Tibial artery (tissue), 4 donors: ENCODE measurements around the gene PALLD.

Experiments
- DNase-seq, 2 donors: peaks; one replicate each; pipeline ENCODE4 v3.0.0-alpha.2; 2019
- H3K27ac ChIP-seq, 2 donors: fragments of 200-600 bp; sonication (generic) in 1 of 2; 1 replicate in 1 of 2; 2 replicates in 1 of 2; pipeline ENCODE4 v1.5.1; 2018 to 2019; ENCODE audit warnings: mild to moderate bottlenecking in 1 of 2
- H3K27me3 ChIP-seq, 2 donors: fragments of 200-600 bp; sonication (generic) in 1 of 2; one replicate each; pipeline versions ENCODE4 v1.5.1 to v1.6.0; 2016 to 2019
- H3K36me3 ChIP-seq, 3 donors: fragments of 200-600 bp; sonication (generic) in 2 of 3; one replicate each; pipeline ENCODE4 v1.5.1; 2016 to 2019; ENCODE audit warnings: mild to moderate bottlenecking in 2 of 3
- H3K4me1 ChIP-seq, 4 donors: fragments of 200-600 bp; sonication (generic) in 2 of 4; 1 replicate in 3 of 4; 2 replicates in 1 of 4; pipeline ENCODE4 v1.5.1; 2016 to 2019
- H3K4me3 ChIP-seq, 2 donors: fragments of 200-600 bp; sonication (generic) in 1 of 2; 1 replicate in 1 of 2; 2 replicates in 1 of 2; pipeline ENCODE4 v1.5.1; 2018 to 2019; ENCODE audit warnings: mild to moderate bottlenecking in 2 of 2
- H3K9me3 ChIP-seq, 3 donors: fragments of 200-600 bp; sonication (generic) in 1 of 3; one replicate each; pipeline ENCODE4 v1.5.1; 2016 to 2019
- CTCF ChIP-seq, 2 experiments: fragments of 200-600 bp in 1 of 2; fragments of 450-650 bp in 1 of 2; IDR thresholded peaks; one replicate each; pipeline ENCODE4 v1.5.1; 2017 to 2019; ENCODE audit warnings: antibody characterized with exemption in 2 of 2, mild to moderate bottlenecking in 1 of 2, moderate library complexity in 1 of 2
- intact Hi-C: fragments of 100-400 bp; cut with DNase I; formaldehyde crosslinking; loops from one replicate; pipeline ENCODE4 v1.15.0; 2023; ENCODE audit warnings: low total_unique reads

PALLD gene

GRCh38 chr4:168605411-168605810 lies 108.6 kb downstream of the PALLD start:
- Histone ChIP-seq H3K27me3 (no peaks in the 10 kb centered on the region), H3K9me3 (no peaks in the 10 kb centered on the region), H3K36me3 (no peaks in the 10 kb centered on the region), H3K27ac (peak overlapping the region in 1 of 2 donors; percentile 40), H3K4me1 (peaks cover 0 to 16% (median 7%) of the 10 kb centered on the region in 4 donors), H3K4me3 (no peak overlapping the region)
- intact Hi-C loops = no loop called here
- TF ChIP-seq CTCF (IDR thresholded peaks at IDR 0.05) = no peak
- no peak for DNase-seq

- H3K4me1 ChIP-seq = peaks cover 0 to 18% (median 7%) of the 10 kb centered on the region in 4 donors
- H3K27ac ChIP-seq = no peak overlapping the region
- DNase-seq = no peak
- intact Hi-C loops = no loop called here
- H3K4me3 ChIP-seq = no peak overlapping the region
- no peaks in the 10 kb centered on the region for H3K9me3 ChIP-seq
- no peaks in the 10 kb centered on the region for H3K36me3 ChIP-seq
- no peak for TF ChIP-seq CTCF (IDR thresholded peaks at IDR 0.05)
- no peaks in the 10 kb centered on the region for H3K27me3 ChIP-seq
Measured at GRCh38 chr4:168607215-168607614, 110.4 kb downstream of the PALLD start.

GRCh38 chr4:168608771-168609170 lies 111.9 kb downstream of the PALLD start:
- Histone ChIP-seq H3K36me3 (no peaks in the 10 kb centered on the region), H3K27me3 (no peaks in the 10 kb centered on the region), H3K4me1 (peaks cover 0 to 30% (median 13%) of the 10 kb centered on the region in 4 donors), H3K4me3 (no peak overlapping the region), H3K27ac (no peak overlapping the region), H3K9me3 (no peaks in the 10 kb centered on the region)
- no peak for DNase-seq
- intact Hi-C loops = no loop called here
- TF ChIP-seq CTCF (IDR thresholded peaks at IDR 0.05) = no peak

- no peak for TF ChIP-seq CTCF (IDR thresholded peaks at IDR 0.05)
- Histone ChIP-seq H3K27me3 (no peaks in the 10 kb centered on the region), H3K27ac (no peak overlapping the region), H3K4me1 (peaks cover 0 to 26% (median 13%) of the 10 kb centered on the region in 4 donors), H3K9me3 (no peaks in the 10 kb centered on the region), H3K36me3 (no peaks in the 10 kb centered on the region), H3K4me3 (no peak overlapping the region)
- DNase-seq = no peak
- intact Hi-C loops = no loop called here
Measured at GRCh38 chr4:168609369-168609768, 112.5 kb downstream of the PALLD start.

- Histone ChIP-seq H3K36me3 (no peaks in the 10 kb centered on the region), H3K27me3 (no peaks in the 10 kb centered on the region), H3K27ac (no peak overlapping the region), H3K4me3 (no peak overlapping the region), H3K9me3 (no peaks in the 10 kb centered on the region), H3K4me1 (peaks cover 0 to 29% (median 16%) of the 10 kb centered on the region in 4 donors)
- no peak for DNase-seq
- no peak for TF ChIP-seq CTCF (IDR thresholded peaks at IDR 0.05)
- intact Hi-C loops = no loop called here
Measured at GRCh38 chr4:168610911-168611530, 114.2 kb downstream of the PALLD start.
